Lower lobe of right lung (tissue), 2 donors: ENCODE results near the gene THY1. TPM values are rescaled to one million over a fixed set of nuclear protein-coding genes. Genes with fewer than 3 reads are reported as not detected.

ENCODE experiments used
- ATAC-seq, 2 donors: fragments of 200-7000 bp; cut with Tn5 transposase; one replicate each; pipeline ENCODE4 v1.9.1; 2020 to 2022; ENCODE audit warnings: mild to moderate bottlenecking in 2 of 2, moderate library complexity in 2 of 2
- DNase-seq: peaks from one replicate; pipeline ENCODE4 v3.0.0-alpha.2; 2020
- H3K27ac ChIP-seq: fragments of 200-600 bp; one replicate; pipeline ENCODE4 v1.8.0; 2022
- H3K27me3 ChIP-seq: fragments of 200-600 bp; one replicate; pipeline ENCODE4 v1.8.0; 2022; ENCODE audit warnings: low read depth
- H3K36me3 ChIP-seq: fragments of 200-600 bp; one replicate; pipeline ENCODE4 v1.8.0; 2022; ENCODE audit warnings: mild to moderate bottlenecking
- H3K4me1 ChIP-seq: fragments of 200-600 bp; one replicate; pipeline ENCODE4 v1.8.0; 2022
- H3K4me3 ChIP-seq: fragments of 200-600 bp; one replicate; pipeline ENCODE4 v1.8.0; 2022; ENCODE audit warnings: mild to moderate bottlenecking
- H3K9me3 ChIP-seq: fragments of 200-600 bp; one replicate; pipeline ENCODE4 v1.8.0; 2022
- intact Hi-C: fragments of 100-400 bp; cut with DNase I; formaldehyde crosslinking; loops from one replicate; pipeline ENCODE4 v1.11.0; 2022
- total RNA-seq: library from RNA; stranded (reverse); fragmentation: NEBNext Ultra II Directional; extraction: Animal tissue kit (Norgen Biotek cat#: 25700); gene quantifications from one replicate; pipeline ENCODE4 v1.2.1, GENCODE V29; 2021
- TF ChIP-seq, protein P1 (sequence below): fragments of 200-600 bp; IDR thresholded peaks from one replicate; pipeline ENCODE4 v1.8.0; 2022; ENCODE audit warnings: antibody characterized with exemption, mild to moderate bottlenecking
- donor health status: DM: no; HTN: yes; CAD: no; lungs with severe emphysema.

Gene THY1
- total RNA-seq, 1 donor from 2014 or later: 7.5 TPM

DNA sequence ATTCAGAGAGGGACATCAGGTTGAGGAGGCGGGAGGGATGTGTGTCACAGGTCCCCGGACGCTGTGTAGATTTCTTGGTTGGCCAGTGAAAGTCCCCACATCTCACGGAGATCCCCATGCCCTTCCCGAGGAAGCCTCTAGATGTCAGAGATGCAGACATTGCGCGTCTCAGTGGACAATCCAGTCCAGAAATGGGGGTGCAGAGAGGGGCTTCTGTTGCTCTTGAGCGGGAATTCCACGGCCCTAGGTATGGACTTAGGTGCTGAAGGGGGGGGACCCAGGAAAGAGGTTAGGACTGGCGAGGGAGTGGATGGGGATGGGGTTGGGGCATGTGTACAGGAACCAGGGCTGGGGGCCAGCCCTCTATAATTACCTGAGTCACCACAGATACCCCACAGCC, 7.0 kb downstream of the THY1 start:
- no peak overlapping the region for H3K4me3 ChIP-seq
- DNase-seq (no peak), ATAC-seq (no peak)
- no peaks in the 10 kb centered on the region for H3K36me3 ChIP-seq
- intact Hi-C loops: no loop called here
- H3K9me3 ChIP-seq: no peaks in the 10 kb centered on the region
- TF ChIP-seq, protein P1, sequence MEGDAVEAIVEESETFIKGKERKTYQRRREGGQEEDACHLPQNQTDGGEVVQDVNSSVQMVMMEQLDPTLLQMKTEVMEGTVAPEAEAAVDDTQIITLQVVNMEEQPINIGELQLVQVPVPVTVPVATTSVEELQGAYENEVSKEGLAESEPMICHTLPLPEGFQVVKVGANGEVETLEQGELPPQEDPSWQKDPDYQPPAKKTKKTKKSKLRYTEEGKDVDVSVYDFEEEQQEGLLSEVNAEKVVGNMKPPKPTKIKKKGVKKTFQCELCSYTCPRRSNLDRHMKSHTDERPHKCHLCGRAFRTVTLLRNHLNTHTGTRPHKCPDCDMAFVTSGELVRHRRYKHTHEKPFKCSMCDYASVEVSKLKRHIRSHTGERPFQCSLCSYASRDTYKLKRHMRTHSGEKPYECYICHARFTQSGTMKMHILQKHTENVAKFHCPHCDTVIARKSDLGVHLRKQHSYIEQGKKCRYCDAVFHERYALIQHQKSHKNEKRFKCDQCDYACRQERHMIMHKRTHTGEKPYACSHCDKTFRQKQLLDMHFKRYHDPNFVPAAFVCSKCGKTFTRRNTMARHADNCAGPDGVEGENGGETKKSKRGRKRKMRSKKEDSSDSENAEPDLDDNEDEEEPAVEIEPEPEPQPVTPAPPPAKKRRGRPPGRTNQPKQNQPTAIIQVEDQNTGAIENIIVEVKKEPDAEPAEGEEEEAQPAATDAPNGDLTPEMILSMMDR: no peak
- H3K27me3 ChIP-seq: peaks cover 14% of the 10 kb centered on the region
- H3K4me1 ChIP-seq: peaks cover 3% of the 10 kb centered on the region
- H3K27ac ChIP-seq: no peak overlapping the region

DNA sequence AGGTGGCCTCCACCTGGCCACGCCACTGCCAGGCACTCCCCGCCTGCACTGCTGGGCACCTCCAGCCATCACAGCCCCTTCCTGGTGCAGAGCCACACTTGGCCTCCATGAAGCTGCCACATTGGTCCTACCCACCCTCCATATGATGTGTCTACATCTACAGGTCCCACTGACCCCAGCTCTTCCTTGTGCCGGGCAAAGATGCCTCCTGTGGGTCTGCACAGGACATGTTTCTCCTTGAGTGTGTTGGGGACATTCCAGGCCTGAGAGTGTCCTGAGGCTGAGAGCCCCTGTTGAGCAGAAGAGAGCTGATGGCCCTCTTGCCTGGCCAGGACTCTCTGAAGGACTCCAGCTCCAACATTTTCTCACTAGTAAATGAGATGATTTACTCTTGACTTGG, 7.5 kb downstream of the THY1 start:
- Histone ChIP-seq H3K4me3 (no peak overlapping the region), H3K9me3 (no peaks in the 10 kb centered on the region), H3K27ac (no peak overlapping the region), H3K4me1 (no peaks in the 10 kb centered on the region), H3K27me3 (peaks cover 9% of the 10 kb centered on the region), H3K36me3 (no peaks in the 10 kb centered on the region)
- intact Hi-C loops: no loop called here
- ATAC-seq: no peak
- DNase-seq: no peak
- TF ChIP-seq, protein P1: no peak

DNA sequence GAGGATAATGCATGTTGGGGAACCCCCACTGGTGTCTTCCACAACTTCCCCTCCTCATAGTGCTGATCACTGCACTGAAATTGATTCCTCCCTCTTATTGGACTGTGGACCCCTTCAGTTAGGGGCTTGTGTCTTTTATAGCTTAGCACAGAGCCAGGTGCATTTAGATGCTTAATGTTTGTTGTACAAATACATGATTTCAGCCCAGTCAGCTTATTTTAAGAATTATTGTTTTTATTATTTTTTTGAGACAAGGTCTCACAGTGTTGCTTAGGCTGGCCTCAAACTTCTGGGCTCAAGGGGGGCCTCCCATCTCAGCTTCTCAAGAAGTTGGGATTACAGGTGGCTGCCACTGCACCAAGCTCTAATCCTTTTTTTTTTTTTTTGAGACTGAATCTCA, 8.2 kb downstream of the THY1 start:
- no peak for DNase-seq
- Histone ChIP-seq H3K36me3 (no peaks in the 10 kb centered on the region), H3K9me3 (no peaks in the 10 kb centered on the region), H3K27me3 (peaks cover 1% of the 10 kb centered on the region), H3K27ac (no peak overlapping the region), H3K4me3 (no peak overlapping the region), H3K4me1 (no peaks in the 10 kb centered on the region)
- TF ChIP-seq, protein P1: no peak
- ATAC-seq: no peak
- intact Hi-C loops: no loop called here

DNA sequence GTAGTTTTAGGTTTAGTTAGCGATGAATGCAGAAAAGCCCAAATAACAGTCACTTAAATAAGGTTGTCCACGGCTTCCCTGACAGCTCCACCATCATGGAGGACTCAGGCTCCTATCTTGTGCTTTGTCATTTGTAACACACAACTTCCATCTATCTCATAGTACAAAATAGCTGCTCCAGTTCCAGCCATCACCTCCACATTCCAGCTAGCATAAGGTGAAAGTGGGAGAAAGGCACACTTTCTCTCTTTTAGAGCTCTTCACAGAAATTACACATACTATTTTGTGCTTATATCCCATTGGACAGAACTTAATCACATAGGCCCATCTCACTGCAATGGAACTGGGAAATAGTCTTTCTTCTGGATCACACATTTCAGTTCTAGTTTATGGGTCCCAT, 8.7 kb downstream of the THY1 start:
- Histone ChIP-seq H3K27me3 (no peaks in the 10 kb centered on the region), H3K4me1 (no peaks in the 10 kb centered on the region), H3K9me3 (no peaks in the 10 kb centered on the region), H3K36me3 (no peaks in the 10 kb centered on the region), H3K4me3 (no peak overlapping the region), H3K27ac (no peak overlapping the region)
- TF ChIP-seq, protein P1: no peak
- ATAC-seq (no peak), DNase-seq (no peak)
- intact Hi-C loops: no loop called here

DNA sequence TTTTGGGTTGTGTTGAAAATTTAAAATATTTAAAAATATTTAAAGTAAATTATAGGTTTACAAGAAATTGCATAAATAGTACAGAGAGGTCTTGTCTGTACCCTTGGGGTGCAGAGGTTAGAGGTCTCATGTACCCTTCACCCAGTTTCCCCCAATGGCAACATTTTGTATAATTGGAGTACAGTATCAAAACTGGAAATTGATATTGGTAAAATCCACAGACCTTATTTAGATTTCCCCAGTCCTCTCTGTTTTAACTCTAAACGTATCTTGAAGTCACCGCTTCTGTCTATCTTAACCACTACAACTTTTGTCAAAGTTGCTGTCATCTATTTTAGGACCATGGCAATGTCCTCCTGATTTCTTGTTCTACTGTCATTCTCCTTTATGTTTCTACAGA, 10.9 kb downstream of the THY1 start:
- Histone ChIP-seq H3K4me1 (no peaks in the 10 kb centered on the region), H3K4me3 (no peak overlapping the region), H3K27ac (no peak overlapping the region), H3K27me3 (no peaks in the 10 kb centered on the region), H3K9me3 (no peaks in the 10 kb centered on the region), H3K36me3 (no peaks in the 10 kb centered on the region)
- intact Hi-C loops: no loop called here
- TF ChIP-seq, protein P1: no peak
- ATAC-seq: no peak
- no peak for DNase-seq

DNA sequence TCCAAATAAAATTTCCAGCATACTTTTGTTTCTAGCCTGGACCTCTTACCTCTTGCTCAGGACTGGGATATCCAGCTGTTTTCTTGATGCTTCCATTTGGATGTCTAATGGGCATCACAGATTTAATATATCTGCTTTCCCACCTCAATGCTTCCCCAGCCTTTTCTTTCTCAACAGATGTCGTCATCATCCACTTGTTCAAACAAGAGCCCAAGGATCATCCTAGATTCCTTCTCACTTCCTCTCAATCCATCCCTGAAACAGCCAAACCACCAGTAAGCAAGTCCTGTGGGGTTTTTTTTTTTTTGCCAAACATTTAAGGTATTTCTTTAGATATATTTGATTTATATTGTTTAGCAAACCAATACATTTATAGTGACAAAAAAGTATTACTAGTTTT, 12.5 kb downstream of the THY1 start:
- TF ChIP-seq, protein P1: no peak
- Histone ChIP-seq H3K27me3 (no peaks in the 10 kb centered on the region), H3K27ac (no peak overlapping the region), H3K4me1 (no peaks in the 10 kb centered on the region), H3K4me3 (no peak overlapping the region), H3K36me3 (no peaks in the 10 kb centered on the region), H3K9me3 (no peaks in the 10 kb centered on the region)
- DNase-seq (no peak), ATAC-seq (no peak)
- intact Hi-C loops: no loop called here
